Dendritic cell treated with granulocyte-macrophage colony-stimulating factor and Interleukin-4, amounts not matched to agents 40 ng/mL and 50 ng/mL, for 4 days (primary cell): Measurements from ENCODE around the gene PNLIPRP3.
"Not testable (repeated sequence)": the region's sequence is repeated elsewhere in the genome, so short reads cannot be mapped to it uniquely, and the experiment has no call there.

Source experiments
- H3K27ac Mint-ChIP-seq: one replicate; pipeline ENCODE4 v1.8.0; 2022; ENCODE audit warnings: mild to moderate bottlenecking, mixed read lengths
- H3K27me3 Mint-ChIP-seq: one replicate; pipeline ENCODE4 v1.8.0; 2022; ENCODE audit warnings: mild to moderate bottlenecking, mixed read lengths
- H3K36me3 Mint-ChIP-seq: one replicate; pipeline ENCODE4 v1.8.0; 2022; ENCODE audit warnings: low read depth, mixed read lengths
- H3K4me1 Mint-ChIP-seq: one replicate; pipeline ENCODE4 v1.8.0; 2022; ENCODE audit warnings: low read depth, mixed read lengths
- H3K4me3 Mint-ChIP-seq: one replicate; pipeline ENCODE4 v1.8.0; 2022; ENCODE audit warnings: mild to moderate bottlenecking, moderate library complexity, mixed read lengths
- H3K9me3 Mint-ChIP-seq: one replicate; pipeline ENCODE4 v1.8.0; 2022; ENCODE audit warnings: mixed read lengths
- intact Hi-C: fragments of 100-400 bp; cut with micrococcal nuclease; formaldehyde crosslinking; loops from one replicate; pipeline ENCODE4 v1.15.0; 2022

Gene PNLIPRP3

GRCh38 chr10:116427671-116428070 lies at the start of gene PNLIPRP3:
Gene PNLIPRP3, plus strand, starts transcription at chr10:116427847. Its CDS starts 166 bp downstream, at chr10:116428013.
- H3K27me3 Mint-ChIP-seq = no peaks in the 10 kb centered on the region
- no peak within 1 kb of the TSS for H3K27ac Mint-ChIP-seq
- H3K4me3 Mint-ChIP-seq = no peak within 1 kb of the TSS
- H3K9me3 Mint-ChIP-seq = no peaks in the 10 kb centered on the region
- intact Hi-C loops = no loop called here
- no peaks in the 10 kb centered on the region for H3K36me3 Mint-ChIP-seq
- H3K4me1 Mint-ChIP-seq = no peaks in the 10 kb centered on the region

GRCh38 chr10:116382290-116382689 lies 45.4 kb upstream of the PNLIPRP3 start:
- no peak overlapping the region for H3K4me3 Mint-ChIP-seq
- H3K4me1 Mint-ChIP-seq = no peaks in the 10 kb centered on the region
- no peaks in the 10 kb centered on the region for H3K27me3 Mint-ChIP-seq
- H3K9me3 Mint-ChIP-seq = no peaks in the 10 kb centered on the region
- H3K27ac Mint-ChIP-seq = no peak overlapping the region
- intact Hi-C loops = no loop called here
- no peaks in the 10 kb centered on the region for H3K36me3 Mint-ChIP-seq

- no peaks in the 10 kb centered on the region for H3K4me1 Mint-ChIP-seq
- H3K36me3 Mint-ChIP-seq = no peaks in the 10 kb centered on the region
Observed at GRCh38 chr10:116385311-116385710, 42.3 kb upstream of the PNLIPRP3 start.

GRCh38 chr10:116385994-116386809 lies 41.4 kb upstream of the PNLIPRP3 start:
- intact Hi-C loops = no loop called here
- Mint-ChIP-seq H3K27me3 (no peaks in the 10 kb centered on the region), H3K27ac (no peak overlapping the region), H3K36me3 (no peaks in the 10 kb centered on the region), H3K9me3 (no peaks in the 10 kb centered on the region), H3K4me1 (no peaks in the 10 kb centered on the region), H3K4me3 (no peak overlapping the region)

More at GRCh38 chr10:116385311-116385710, 42.3 kb upstream of the PNLIPRP3 start:
- no peak overlapping the region for H3K27ac Mint-ChIP-seq
- intact Hi-C loops = no loop called here
- no peak overlapping the region for H3K4me3 Mint-ChIP-seq
- no peaks in the 10 kb centered on the region for H3K9me3 Mint-ChIP-seq
- H3K27me3 Mint-ChIP-seq = no peaks in the 10 kb centered on the region

GRCh38 chr10:116393246-116393831 lies 34.3 kb upstream of the PNLIPRP3 start:
- intact Hi-C loops, H3K4me1 Mint-ChIP-seq, H3K36me3 Mint-ChIP-seq, H3K27ac Mint-ChIP-seq, H3K27me3 Mint-ChIP-seq, H3K4me3 Mint-ChIP-seq, H3K9me3 Mint-ChIP-seq: not testable (repeated sequence)

GRCh38 chr10:116395223-116395985 lies 32.2 kb upstream of the PNLIPRP3 start:
- Mint-ChIP-seq H3K27ac (no peak overlapping the region), H3K36me3 (no peaks in the 10 kb centered on the region), H3K27me3 (no peaks in the 10 kb centered on the region), H3K4me1 (no peaks in the 10 kb centered on the region), H3K4me3 (no peak overlapping the region), H3K9me3 (no peaks in the 10 kb centered on the region)
- intact Hi-C loops = no loop called here

GRCh38 chr10:116398224-116398623 lies 29.4 kb upstream of the PNLIPRP3 start:
- Mint-ChIP-seq H3K27me3 (no peaks in the 10 kb centered on the region), H3K4me1 (no peaks in the 10 kb centered on the region), H3K27ac (no peak overlapping the region), H3K9me3 (no peaks in the 10 kb centered on the region), H3K36me3 (no peaks in the 10 kb centered on the region), H3K4me3 (no peak overlapping the region)
- intact Hi-C loops = no loop called here

GRCh38 chr10:116402858-116403257 lies 24.8 kb upstream of the PNLIPRP3 start:
- intact Hi-C loops = no loop called here
- H3K4me1 Mint-ChIP-seq = no peaks in the 10 kb centered on the region
- H3K27me3 Mint-ChIP-seq = peaks cover 6% of the 10 kb centered on the region
- no peaks in the 10 kb centered on the region for H3K36me3 Mint-ChIP-seq
- no peak overlapping the region for H3K4me3 Mint-ChIP-seq
- H3K9me3 Mint-ChIP-seq = no peaks in the 10 kb centered on the region
- no peak overlapping the region for H3K27ac Mint-ChIP-seq

GRCh38 chr10:116403740-116404250 lies 23.9 kb upstream of the PNLIPRP3 start:
- Mint-ChIP-seq H3K27ac (no peak overlapping the region), H3K9me3 (no peaks in the 10 kb centered on the region), H3K36me3 (no peaks in the 10 kb centered on the region), H3K27me3 (peaks cover 6% of the 10 kb centered on the region), H3K4me1 (peaks cover 4% of the 10 kb centered on the region), H3K4me3 (no peak overlapping the region)
- intact Hi-C loops = no loop called here

GRCh38 chr10:116408719-116409118 lies 18.9 kb upstream of the PNLIPRP3 start:
- H3K27me3 Mint-ChIP-seq = peaks cover 9% of the 10 kb centered on the region
- H3K4me1 Mint-ChIP-seq = peaks cover 9% of the 10 kb centered on the region
- no peaks in the 10 kb centered on the region for H3K36me3 Mint-ChIP-seq
- no peak overlapping the region for H3K27ac Mint-ChIP-seq
- H3K4me3 Mint-ChIP-seq = no peak overlapping the region
- intact Hi-C loops = no loop called here
- H3K9me3 Mint-ChIP-seq = no peaks in the 10 kb centered on the region

- Mint-ChIP-seq H3K9me3 (no peaks in the 10 kb centered on the region), H3K27ac (no peak overlapping the region), H3K36me3 (no peaks in the 10 kb centered on the region), H3K4me1 (peaks cover 9% of the 10 kb centered on the region), H3K4me3 (no peak overlapping the region), H3K27me3 (peaks cover 7% of the 10 kb centered on the region)
- intact Hi-C loops = no loop called here
Observed at GRCh38 chr10:116410351-116410750, 17.3 kb upstream of the PNLIPRP3 start.

- no peaks in the 10 kb centered on the region for H3K4me1 Mint-ChIP-seq
- no peak overlapping the region for H3K27ac Mint-ChIP-seq
- no peaks in the 10 kb centered on the region for H3K9me3 Mint-ChIP-seq
- H3K36me3 Mint-ChIP-seq = no peaks in the 10 kb centered on the region
- intact Hi-C loops = no loop called here
- no peak overlapping the region for H3K4me3 Mint-ChIP-seq
- H3K27me3 Mint-ChIP-seq = peaks cover 2% of the 10 kb centered on the region
Observed at GRCh38 chr10:116417821-116418220, 9.8 kb upstream of the PNLIPRP3 start.

GRCh38 chr10:116418389-116418788 lies 9.3 kb upstream of the PNLIPRP3 start:
- H3K4me3 Mint-ChIP-seq = no peak overlapping the region
- intact Hi-C loops = no loop called here
- H3K27ac Mint-ChIP-seq = no peak overlapping the region
- no peaks in the 10 kb centered on the region for H3K36me3 Mint-ChIP-seq
- no peaks in the 10 kb centered on the region for H3K4me1 Mint-ChIP-seq
- H3K9me3 Mint-ChIP-seq = no peaks in the 10 kb centered on the region
- H3K27me3 Mint-ChIP-seq = peaks cover 2% of the 10 kb centered on the region

GRCh38 chr10:116421815-116422214 lies 5.8 kb upstream of the PNLIPRP3 start:
- Mint-ChIP-seq H3K4me1 (no peaks in the 10 kb centered on the region), H3K27me3 (no peaks in the 10 kb centered on the region), H3K9me3 (no peaks in the 10 kb centered on the region), H3K27ac (no peak overlapping the region), H3K4me3 (no peak overlapping the region), H3K36me3 (no peaks in the 10 kb centered on the region)
- intact Hi-C loops = no loop called here
